Fibroblast of lung (primary cell): ENCODE measurements around the gene HNRNPU. TPM values are rescaled to one million over a fixed set of nuclear protein-coding genes. Genes with fewer than 3 reads are reported as not detected.

Experiments
- DNase-seq, 2 donors: peaks; one replicate each; pipeline versions ENCODE4 v3.0.0 to v3.0.0-alpha.2; 2010; ENCODE audit warnings: low read depth in 2 of 2
- H2AFZ ChIP-seq: 2 replicates; pipeline ENCODE4 v1.5.1; 2012; ENCODE audit warnings: low read length, control low read depth, inconsistent platforms
- H3K27ac ChIP-seq: 2 replicates; pipeline ENCODE4 v1.5.1; 2011; ENCODE audit warnings: low read length, control low read depth; ENCODE audit not compliant: insufficient read depth
- H3K27me3 ChIP-seq: 2 replicates; pipeline ENCODE4 v1.5.1; 2011; ENCODE audit warnings: mild to moderate bottlenecking, low read length; ENCODE audit not compliant: control insufficient read depth, insufficient read depth
- H3K36me3 ChIP-seq: 2 replicates; pipeline ENCODE4 v1.5.1; 2011; ENCODE audit warnings: low read length; ENCODE audit not compliant: control insufficient read depth, insufficient read depth
- H3K4me1 ChIP-seq: 2 replicates; pipeline ENCODE4 v1.5.1; 2011; ENCODE audit warnings: low read length; ENCODE audit not compliant: control insufficient read depth, insufficient read depth; ENCODE audit errors: extremely low read depth
- H3K4me2 ChIP-seq: 2 replicates; pipeline ENCODE4 v1.5.1; 2011; ENCODE audit warnings: low read length, control low read depth; ENCODE audit not compliant: insufficient read depth; ENCODE audit errors: extremely low read depth
- H3K4me3 ChIP-seq, 4 experiments: fragments of 200-600 bp in 1 of 4; sonication (generic) in 1 of 4; replicated peaks in 1 of 4; 2 replicates each; pipeline ENCODE4 v1.5.1; 2011 to 2016; ENCODE audit warnings: low read length in 4 of 4, low read depth in 3 of 4, mild to moderate bottlenecking in 3 of 4, control low read depth in 2 of 4, inconsistent platforms in 1 of 4, mixed read lengths in 1 of 4; ENCODE audit not compliant: insufficient read depth in 1 of 4; ENCODE audit errors: control extremely low read depth in 1 of 4
- H3K79me2 ChIP-seq: 2 replicates; pipeline ENCODE4 v1.5.1; 2012; ENCODE audit warnings: mild to moderate bottlenecking, low read length, inconsistent platforms; ENCODE audit not compliant: control insufficient read depth, insufficient read depth
- H3K9ac ChIP-seq: 2 replicates; pipeline ENCODE4 v1.5.1; 2011; ENCODE audit warnings: mild to moderate bottlenecking, low read length, control low read depth; ENCODE audit not compliant: insufficient read depth
- H3K9me3 ChIP-seq: 2 replicates; pipeline ENCODE4 v1.5.1; 2012; ENCODE audit warnings: low read depth, low read length; ENCODE audit not compliant: control insufficient read depth, insufficient read depth
- H4K20me1 ChIP-seq: 2 replicates; pipeline ENCODE4 v1.5.1; 2011; ENCODE audit warnings: low read length; ENCODE audit not compliant: control insufficient read depth, insufficient read depth; ENCODE audit errors: extremely low read depth
- EZH2 ChIP-seq: IDR thresholded peaks from 2 replicates; pipeline ENCODE4 v1.5.1; 2012; ENCODE audit warnings: low read length, control low read depth, mild to moderate bottlenecking; ENCODE audit errors: missing control alignments
- polyA plus RNA-seq, 2 donors: library from polyadenylated mRNA; depleted of rRNA in 1 of 2; stranded (reverse) in 1 of 2; unstranded in 1 of 2; fragments of >200 nt; gene quantifications; 2 replicates each; pipeline ENCODE4 v1.2.1, GENCODE V29; 2011 to 2012; ENCODE audit warnings: missing spikeins in 1 of 2
- total RNA-seq: library from RNA; depleted of rRNA; stranded (reverse); fragments of >200 nt; gene quantifications from 2 replicates; pipeline ENCODE4 v1.2.1, GENCODE V29; 2014
- TF ChIP-seq, protein P1 (sequence below), 2 donors: IDR thresholded peaks in 1 of 2; conservative IDR thresholded peaks in 1 of 2; 1 replicate in 1 of 2; 2 replicates in 1 of 2; pipeline ENCODE4 v1.5.1; 2011 to 2012; ENCODE audit warnings: low read length in 2 of 2, control low read depth in 1 of 2, inconsistent platforms in 1 of 2, low read depth in 1 of 2, mild to moderate bottlenecking in 1 of 2

The HNRNPU gene
- total and polyA plus RNA-seq, 2 donors (not counting 1 experiment from before 2014, with no cell fraction given), result 231 to 383 TPM

DNA sequence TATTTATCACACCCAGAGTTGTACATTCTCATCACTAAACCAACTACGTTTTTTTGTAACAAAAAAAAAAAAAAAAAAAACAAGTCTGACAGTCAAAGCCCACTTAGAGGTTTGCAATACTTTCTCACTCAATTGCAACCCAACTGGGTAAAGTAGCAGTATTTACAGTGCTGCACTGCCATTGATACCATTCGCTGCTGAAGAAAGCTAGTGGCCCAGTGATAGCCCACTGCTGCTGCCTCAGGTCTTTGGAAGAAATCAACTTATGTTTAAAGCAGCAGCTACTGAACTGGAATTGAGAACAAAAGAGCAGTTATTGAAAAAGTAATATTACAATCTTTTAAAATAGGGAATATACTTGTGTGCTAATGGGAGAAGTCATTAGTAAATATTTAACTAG, 2.7 kb downstream of the HNRNPU start:
- peak overlapping the region; percentile 76 to 93 (median 88) for H3K4me3 ChIP-seq
- peak overlapping the region; percentile 26 for H3K27ac ChIP-seq
- peak overlapping the region; percentile 47 for H3K9ac ChIP-seq
- H4K20me1 ChIP-seq, result peaks cover 16% of the 10 kb centered on the region
- TF ChIP-seq, protein P1, sequence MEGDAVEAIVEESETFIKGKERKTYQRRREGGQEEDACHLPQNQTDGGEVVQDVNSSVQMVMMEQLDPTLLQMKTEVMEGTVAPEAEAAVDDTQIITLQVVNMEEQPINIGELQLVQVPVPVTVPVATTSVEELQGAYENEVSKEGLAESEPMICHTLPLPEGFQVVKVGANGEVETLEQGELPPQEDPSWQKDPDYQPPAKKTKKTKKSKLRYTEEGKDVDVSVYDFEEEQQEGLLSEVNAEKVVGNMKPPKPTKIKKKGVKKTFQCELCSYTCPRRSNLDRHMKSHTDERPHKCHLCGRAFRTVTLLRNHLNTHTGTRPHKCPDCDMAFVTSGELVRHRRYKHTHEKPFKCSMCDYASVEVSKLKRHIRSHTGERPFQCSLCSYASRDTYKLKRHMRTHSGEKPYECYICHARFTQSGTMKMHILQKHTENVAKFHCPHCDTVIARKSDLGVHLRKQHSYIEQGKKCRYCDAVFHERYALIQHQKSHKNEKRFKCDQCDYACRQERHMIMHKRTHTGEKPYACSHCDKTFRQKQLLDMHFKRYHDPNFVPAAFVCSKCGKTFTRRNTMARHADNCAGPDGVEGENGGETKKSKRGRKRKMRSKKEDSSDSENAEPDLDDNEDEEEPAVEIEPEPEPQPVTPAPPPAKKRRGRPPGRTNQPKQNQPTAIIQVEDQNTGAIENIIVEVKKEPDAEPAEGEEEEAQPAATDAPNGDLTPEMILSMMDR (conservative IDR thresholded peaks at IDR 0.05 in 1 of 2, IDR thresholded peaks at IDR 0.05 in 1 of 2; ENCODE audit: low read depth in 1 of 2, low read length in 2 of 2), result no peak
- TF ChIP-seq EZH2, result no peak
- H3K9me3 ChIP-seq, result no peaks in the 10 kb centered on the region
- peak in 1 of 2 donors; percentile 23 for DNase-seq
- H3K4me1 ChIP-seq, result peaks cover 6% of the 10 kb centered on the region
- peaks cover 70% of the 10 kb centered on the region for H3K79me2 ChIP-seq
- peaks cover 6% of the 10 kb centered on the region for H3K36me3 ChIP-seq
- H3K27me3 ChIP-seq, result no peaks in the 10 kb centered on the region
- no peak overlapping the region for H2AFZ ChIP-seq
- peak overlapping the region; percentile 96 for H3K4me2 ChIP-seq

DNA sequence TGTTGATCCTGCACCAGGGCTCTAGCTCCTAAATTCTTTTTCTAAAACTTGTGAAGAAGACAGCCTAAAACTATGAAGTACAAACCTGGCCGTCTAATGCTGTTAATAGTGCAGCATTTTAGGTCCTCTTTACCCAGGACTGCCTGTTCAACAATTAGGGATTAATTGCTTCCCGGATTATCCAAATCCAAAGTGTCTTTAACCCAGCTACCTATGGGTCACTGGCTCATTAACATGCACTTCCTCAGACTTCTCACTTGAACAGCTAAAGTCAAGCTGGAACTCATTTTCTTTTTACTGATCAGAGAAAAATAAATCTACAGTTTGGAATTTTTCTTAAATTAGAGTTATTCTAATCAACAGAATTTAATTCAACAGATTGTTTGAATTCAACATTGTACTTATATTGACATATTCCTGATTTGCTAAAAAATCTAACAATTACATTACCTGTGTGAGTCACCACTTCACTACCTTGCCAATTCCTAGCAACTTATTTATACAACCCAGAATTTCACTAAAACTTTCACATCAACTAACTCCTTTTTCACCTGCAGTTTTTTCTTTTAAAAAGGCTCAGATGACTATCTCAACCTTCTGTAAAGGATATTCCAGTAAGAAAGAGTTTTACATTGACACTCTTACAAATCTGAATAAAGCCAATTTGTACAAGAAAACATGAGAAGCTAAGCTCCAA, 3.3 kb downstream of the HNRNPU start:
- Histone ChIP-seq H3K9ac (no peak overlapping the region), H3K9me3 (no peaks in the 10 kb centered on the region), H4K20me1 (peaks cover 16% of the 10 kb centered on the region), H3K4me2 (peak overlapping the region; percentile 96), H3K27ac (no peak overlapping the region), H3K79me2 (peaks cover 76% of the 10 kb centered on the region), H3K27me3 (no peaks in the 10 kb centered on the region), H2AFZ (no peak overlapping the region), H3K4me1 (peaks cover 6% of the 10 kb centered on the region), H3K36me3 (peaks cover 9% of the 10 kb centered on the region), H3K4me3 (peak overlapping the region; percentile 76 to 93 (median 88))
- TF ChIP-seq, protein P1 (conservative IDR thresholded peaks at IDR 0.05 in 1 of 2, IDR thresholded peaks at IDR 0.05 in 1 of 2; ENCODE audit: low read depth in 1 of 2, low read length in 2 of 2), result no peak
- TF ChIP-seq EZH2, result no peak
- no peak for DNase-seq

DNA sequence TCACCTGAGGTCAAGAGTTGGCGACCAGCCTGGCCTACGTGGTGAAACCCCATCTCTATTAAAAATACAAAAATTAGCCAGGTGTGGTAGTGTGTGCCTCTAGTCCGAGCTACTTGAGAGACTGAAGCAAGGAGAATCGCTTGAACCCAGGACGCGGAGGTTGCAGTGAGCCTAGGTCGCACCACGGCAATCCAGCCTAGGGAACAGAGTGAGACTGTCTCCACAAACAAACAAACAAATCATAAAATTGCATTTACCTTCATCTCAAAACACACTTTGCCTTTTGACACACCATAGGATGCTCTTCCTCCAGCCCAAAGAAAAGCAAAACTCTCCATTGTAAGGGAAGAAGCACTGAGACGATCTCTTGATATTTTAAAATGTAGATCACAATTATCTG, 4.3 kb downstream of the HNRNPU start:
- Histone ChIP-seq H3K27me3 (no peaks in the 10 kb centered on the region), H3K79me2 (peaks cover 83% of the 10 kb centered on the region), H3K27ac (no peak overlapping the region), H3K9ac (no peak overlapping the region), H2AFZ (no peak overlapping the region), H3K4me1 (peaks cover 6% of the 10 kb centered on the region), H3K9me3 (no peaks in the 10 kb centered on the region), H4K20me1 (peaks cover 16% of the 10 kb centered on the region), H3K36me3 (peaks cover 11% of the 10 kb centered on the region), H3K4me2 (peak overlapping the region; percentile 96), H3K4me3 (peak overlapping the region; percentile 39 to 93 (median 82))
- no peak for DNase-seq
- TF ChIP-seq, protein P1 (conservative IDR thresholded peaks at IDR 0.05 in 1 of 2, IDR thresholded peaks at IDR 0.05 in 1 of 2; ENCODE audit: low read depth in 1 of 2, low read length in 2 of 2), result no peak
- TF ChIP-seq EZH2, result no peak
